Activated T-cell treated with anti-CD3 and anti-CD28 coated beads for 4 hours (primary cell): Measurements from ENCODE around the gene ABCD3.
"Not testable (repeated sequence)": the region's sequence is repeated elsewhere in the genome, so short reads cannot be mapped to it uniquely, and the experiment has no call there.

Experiments
- DNase-seq: peaks from one replicate; pipeline ENCODE4 v3.0.0-alpha.2; 2020

Gene ABCD3

GRCh38 chr1:94416901-94417727, 1.1 kb upstream of the ABCD3 start:
- DNase-seq, result no peak

- no peak for DNase-seq
Observed at GRCh38 chr1:94417728-94417977, 536 bp upstream of the ABCD3 start.

- DNase-seq, result peak; percentile 10
Observed at GRCh38 chr1:94418664-94419655, 771 bp downstream of the ABCD3 start.

- DNase-seq, result no peak
Observed at GRCh38 chr1:94422115-94422820, 4.1 kb downstream of the ABCD3 start.

- DNase-seq, result no peak
Observed at GRCh38 chr1:94425821-94426484, 7.8 kb downstream of the ABCD3 start.

DNA sequence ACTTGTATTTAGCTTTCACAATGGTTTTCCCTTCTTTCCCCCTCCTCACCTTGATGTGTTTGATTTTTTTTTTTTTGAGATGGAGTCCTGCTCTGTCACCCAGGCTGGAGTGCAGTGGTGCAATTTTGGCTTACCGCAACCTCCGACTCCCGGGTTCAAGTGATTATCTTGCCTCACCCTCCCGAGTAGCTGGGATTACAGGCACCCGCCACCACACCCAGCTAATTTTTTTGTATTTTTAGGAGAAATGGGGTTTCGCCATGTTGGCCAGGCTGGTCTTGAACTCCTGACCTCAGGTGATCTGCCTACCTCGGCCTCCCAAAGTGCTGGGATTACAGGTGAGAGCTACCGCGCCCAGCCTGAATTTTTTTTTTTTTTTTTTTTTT, 8.3 kb downstream of the ABCD3 start:
- not testable (repeated sequence) for DNase-seq

DNA sequence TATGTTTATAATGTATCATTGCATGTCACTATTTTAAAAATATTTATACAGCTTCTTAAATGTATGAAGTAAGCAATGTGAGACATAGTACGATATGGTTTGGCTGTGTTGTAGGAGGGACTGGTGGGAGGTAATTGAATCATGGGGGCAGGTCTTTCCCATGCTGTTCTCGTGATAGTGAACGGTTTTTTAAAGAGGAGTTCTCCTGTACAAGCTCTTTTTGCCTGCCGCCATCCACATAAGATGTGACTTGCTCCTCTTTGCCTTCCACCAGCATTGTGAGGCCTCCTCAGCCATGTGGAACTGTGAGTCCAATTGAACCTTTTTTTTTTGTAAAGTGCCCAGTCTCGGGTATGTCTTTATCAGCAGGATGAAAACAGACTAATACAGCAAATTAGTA, 10.3 kb downstream of the ABCD3 start:
- DNase-seq, result no peak

GRCh38 chr1:94428927-94429528, 10.8 kb downstream of the ABCD3 start:
- DNase-seq, result not testable (repeated sequence)

DNA sequence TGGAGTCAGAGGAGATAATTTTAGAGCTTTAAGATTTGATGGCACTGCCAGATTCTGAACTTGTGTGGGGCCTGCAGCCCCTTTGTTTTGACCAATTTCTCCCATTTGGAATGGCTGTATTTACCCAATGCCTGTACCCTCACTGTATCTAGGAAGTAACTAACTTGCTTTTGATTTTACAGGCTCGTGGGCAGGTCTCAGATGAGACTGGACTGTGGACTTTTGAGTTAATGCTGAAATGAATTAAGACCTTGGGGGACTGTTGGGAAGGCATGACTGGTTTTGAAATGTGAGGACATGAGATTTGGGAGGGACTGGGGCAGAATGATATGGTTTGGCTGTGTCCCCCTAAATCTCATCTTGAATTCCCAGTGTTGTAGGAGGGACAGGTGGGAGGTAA, 11.9 kb downstream of the ABCD3 start:
- DNase-seq, result not testable (repeated sequence)

- no peak for DNase-seq
Observed at GRCh38 chr1:94433866-94434265, 15.7 kb downstream of the ABCD3 start.

DNA sequence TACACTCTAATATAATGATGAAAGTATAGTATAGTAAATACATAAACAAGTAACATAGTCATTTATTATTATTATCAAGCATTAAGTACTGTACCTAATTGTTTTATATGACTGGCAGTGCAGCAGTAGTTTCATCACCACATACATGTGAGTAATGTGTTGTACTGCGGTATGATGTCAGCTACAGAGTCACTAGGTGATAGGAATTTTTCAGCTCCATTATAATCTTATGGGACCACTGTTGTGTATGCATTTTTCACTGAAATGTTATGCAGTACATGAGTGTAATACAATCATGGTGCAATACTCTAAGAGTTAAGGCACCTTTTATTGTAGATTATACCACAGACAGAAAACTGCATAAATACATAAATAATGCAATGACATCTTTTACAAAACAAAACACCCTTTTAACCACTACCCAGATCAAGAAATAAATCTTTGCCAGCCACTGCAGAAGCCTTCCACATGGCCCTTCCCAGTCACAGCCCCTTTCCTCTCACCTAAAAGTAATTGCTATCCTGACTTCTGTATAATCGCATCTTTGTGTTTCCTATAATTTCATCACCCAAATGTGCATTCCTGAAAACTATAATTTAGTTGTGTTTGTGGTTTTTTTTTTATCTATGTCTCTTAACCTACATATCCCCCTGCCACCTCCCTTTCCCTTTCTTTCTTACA, 16.3 kb downstream of the ABCD3 start:
- no peak for DNase-seq

DNA sequence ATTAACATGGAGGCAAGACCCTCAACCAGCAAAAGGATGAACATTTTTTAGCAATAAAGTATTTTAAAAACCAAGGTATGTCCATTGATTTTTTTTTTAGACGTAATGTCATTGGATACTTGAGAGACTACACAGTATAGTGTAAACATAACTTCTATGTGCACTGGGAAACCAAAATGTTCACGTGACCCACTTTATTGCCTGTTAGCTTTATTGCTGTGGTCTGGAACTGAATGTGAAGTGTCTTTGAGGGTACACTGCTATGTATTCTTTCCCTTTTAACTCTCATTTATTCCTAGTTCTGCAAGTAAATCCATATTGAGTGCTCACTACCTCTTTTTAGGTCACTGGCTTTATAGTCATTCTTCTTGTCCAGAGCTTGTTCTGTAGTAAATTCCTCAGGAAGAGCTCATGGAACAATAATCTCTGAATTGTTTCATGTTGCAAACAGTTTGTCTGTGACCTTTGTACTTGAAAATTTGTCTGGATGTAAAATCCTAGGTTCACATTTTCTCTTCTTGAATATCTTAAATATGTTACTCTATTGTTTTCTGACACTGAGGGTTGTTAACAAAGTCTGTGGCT, 20.6 kb downstream of the ABCD3 start:
- DNase-seq, result no peak

DNA sequence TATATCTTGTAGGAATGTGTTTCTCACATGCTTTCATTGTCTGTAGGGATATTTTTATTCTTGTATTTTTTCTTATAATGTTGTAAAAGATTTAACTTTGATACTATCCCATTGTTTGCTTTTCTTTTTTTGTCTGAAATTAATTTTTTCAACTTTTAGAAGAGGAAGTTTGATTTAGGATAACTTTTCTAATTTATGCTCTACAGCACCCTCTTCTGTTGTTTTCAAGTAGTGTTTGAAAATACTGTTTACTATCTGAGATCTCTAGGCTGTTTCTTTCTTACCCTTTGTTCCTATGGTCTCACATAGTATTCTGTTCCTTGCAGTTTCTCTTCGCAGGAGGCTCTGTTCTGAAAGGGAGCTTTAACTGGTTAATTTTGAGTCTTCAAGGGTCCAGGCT, 21.9 kb downstream of the ABCD3 start:
- DNase-seq, result no peak

DNA sequence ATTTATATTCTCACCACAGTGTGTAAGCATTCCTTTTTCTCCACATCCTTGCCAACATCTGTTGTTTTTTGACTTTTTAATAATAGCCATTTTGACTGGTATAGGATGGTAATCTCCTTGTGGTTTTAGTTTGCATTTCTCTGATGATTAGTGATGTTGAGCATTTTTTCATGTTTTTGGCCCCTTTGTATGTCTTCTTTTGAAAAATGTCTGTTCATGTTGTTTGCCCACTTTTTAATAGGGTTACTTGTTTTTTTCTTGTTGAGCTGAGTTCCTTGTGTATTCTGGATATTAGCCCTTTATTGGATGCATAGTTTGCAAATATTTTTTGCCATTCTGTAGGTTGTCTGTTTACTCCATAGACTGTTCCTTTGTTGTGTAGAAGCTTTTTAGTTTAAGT, 24.9 kb downstream of the ABCD3 start:
- DNase-seq, result not testable (repeated sequence)

GRCh38 chr1:94444819-94445218, 26.6 kb downstream of the ABCD3 start:
- not testable (repeated sequence) for DNase-seq

DNA sequence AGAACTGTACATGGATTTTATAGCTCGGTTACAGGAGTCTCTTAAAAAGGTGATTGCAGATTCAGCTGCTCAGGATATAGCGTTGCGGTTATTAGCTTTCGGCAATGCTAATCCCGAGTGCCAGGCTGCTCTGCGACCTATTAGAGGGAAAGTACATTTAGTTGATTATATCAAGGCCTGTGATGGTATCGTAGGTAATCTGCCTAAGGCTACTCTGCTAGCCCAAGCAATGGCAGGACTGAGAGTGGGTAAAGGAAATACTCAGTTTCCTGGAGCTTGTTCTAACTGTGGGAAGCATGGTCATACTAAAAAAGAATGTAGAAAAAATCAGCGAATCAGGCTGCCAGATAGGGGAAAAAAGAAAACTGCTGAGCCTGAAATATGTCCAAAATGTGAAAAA, 27.5 kb downstream of the ABCD3 start:
- not testable (repeated sequence) for DNase-seq

DNA sequence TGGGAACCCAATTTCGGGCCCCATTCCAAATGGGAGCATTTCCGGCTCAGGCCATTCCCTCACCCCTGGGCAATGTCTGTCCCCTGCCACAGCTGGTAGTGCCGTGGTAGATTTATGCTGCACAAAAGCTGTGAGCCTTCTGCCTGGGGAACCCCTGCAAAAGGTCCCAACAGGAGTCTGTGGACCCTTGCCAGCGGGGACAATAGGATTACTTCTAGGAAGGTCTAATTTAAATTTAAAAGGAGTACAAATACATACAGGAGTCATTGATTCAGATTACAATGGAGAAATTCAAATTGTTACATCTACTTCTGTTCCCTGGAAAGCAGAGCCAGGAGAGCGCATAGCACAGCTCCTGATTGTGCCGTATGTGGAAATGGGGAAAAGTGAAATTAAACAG, 28.0 kb downstream of the ABCD3 start:
- not testable (repeated sequence) for DNase-seq

DNA sequence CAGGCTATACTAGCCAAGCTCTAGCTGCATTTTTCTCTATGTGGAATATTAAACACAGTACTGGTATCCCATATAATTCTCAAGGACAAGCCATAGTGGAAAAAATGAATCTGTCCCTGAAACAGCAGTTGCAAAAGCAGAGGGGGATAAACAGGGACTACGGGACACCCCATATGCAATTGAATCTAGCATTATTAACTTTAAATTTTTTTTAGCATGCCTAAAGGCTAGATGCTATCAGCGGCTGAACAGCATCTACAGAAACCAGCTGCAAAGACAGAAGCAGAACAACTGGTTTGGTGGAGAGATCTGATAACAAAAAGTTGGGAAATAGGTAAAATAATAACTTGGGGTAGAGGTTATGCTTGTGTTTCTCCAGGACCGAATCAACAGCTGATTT, 30.6 kb downstream of the ABCD3 start:
- not testable (repeated sequence) for DNase-seq

DNA sequence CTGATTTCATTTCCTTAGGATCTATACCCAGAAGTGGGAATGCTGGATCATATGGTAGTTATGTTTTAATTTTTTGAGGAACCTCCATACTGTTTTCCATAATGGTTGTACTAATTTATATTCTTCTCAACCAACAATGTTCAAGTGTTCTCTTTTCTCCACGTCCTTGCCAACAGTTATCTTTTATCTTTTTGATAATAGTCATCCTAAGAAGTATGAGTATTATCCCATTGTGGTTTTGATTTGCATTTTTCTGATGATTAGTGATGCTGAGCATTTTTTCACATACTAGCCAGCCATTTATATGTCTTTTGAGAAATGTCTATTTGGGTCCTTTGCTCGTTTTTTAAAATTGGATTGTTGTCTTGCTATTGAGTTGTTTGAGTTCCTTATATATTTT, 38.5 kb downstream of the ABCD3 start:
- no peak for DNase-seq

GRCh38 chr1:94462606-94463005, 44.4 kb downstream of the ABCD3 start:
- DNase-seq, result no peak

- no peak for DNase-seq
Observed at GRCh38 chr1:94463056-94463764, 45.0 kb downstream of the ABCD3 start.
